ENCODE measurements around the gene LDLRAD3. TPM values are rescaled to one million over a fixed set of nuclear protein-coding genes. Genes with fewer than 3 reads are reported as not detected.

LDLRAD3 gene
- total and polyA plus RNA-seq, 4 donors = 2.3 to 19.6 (median 10.8) TPM

DNA sequence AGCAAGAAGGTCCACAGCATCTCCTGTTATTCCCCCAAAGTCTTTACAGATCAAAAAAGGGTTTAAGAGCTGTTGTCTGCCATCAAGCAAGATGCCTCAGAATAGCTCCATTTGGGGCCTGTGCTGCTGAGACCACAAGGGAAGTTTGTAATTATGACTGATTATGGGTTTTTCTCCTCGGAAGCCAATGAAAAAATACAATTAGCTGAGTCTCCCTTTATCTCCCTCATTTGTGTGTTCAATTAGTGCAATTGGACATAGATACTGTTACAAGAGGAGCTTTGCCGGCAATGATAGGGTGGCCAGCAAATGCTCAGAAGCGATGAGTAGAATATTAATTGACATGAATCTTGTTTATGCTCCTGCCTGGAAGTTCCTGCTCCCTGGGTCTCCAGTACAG lies 261.7 kb downstream of the LDLRAD3 start:
- H3K4me3 ChIP-seq (ENCODE audit: low read length in 2 of 2) = no peak overlapping the region
- no peaks in the 10 kb centered on the region for H3K27me3 ChIP-seq (ENCODE audit: control insufficient read depth in 1 of 2, insufficient read depth in 2 of 2, low read length in 1 of 2)
- ATAC-seq (ENCODE audit: low FRiP score) = no peak
- no peak for DNase-seq
- H3K9me3 ChIP-seq (ENCODE audit: control insufficient read depth, low read length) = no peaks in the 10 kb centered on the region
- 96 to 99% methylated on average over 3 of the region's 3 CpGs for WGBS, 2 donors
- no peaks in the 10 kb centered on the region for H3K4me1 ChIP-seq (ENCODE audit: control insufficient read depth in 1 of 2, insufficient read depth in 2 of 2, low read length in 2 of 2)
- H3K36me3 ChIP-seq (ENCODE audit: control insufficient read depth in 1 of 2, insufficient read depth in 2 of 2, low read length in 1 of 2) = no peaks in the 10 kb centered on the region
- no peak overlapping the region for H3K27ac ChIP-seq (ENCODE audit: low read depth in 1 of 2, low read length in 2 of 2)
- intact Hi-C loops (cut with DNase I) = no loop called here

DNA sequence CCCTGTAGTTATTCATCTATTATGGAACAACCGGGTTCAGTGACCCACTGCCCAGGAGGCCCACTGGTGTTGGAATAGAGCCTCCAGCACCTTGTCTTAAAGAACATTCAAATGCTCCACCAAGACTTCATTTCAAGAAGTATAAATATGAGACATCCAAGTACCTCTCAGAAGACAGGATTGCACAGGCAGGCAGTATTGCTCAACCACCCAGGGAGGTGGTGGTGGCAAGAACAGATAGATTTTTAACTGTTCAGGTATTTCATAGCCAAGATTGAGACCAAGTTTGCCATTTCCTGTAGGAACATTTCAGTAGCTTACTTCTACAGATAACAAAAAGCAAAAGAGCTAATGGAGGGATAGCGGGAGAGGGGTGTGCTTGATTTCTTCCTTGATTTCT lies 266.7 kb downstream of the LDLRAD3 start:
- Histone ChIP-seq H3K4me3 (ENCODE audit: low read length in 2 of 2) (no peak overlapping the region), H3K36me3 (ENCODE audit: control insufficient read depth in 1 of 2, insufficient read depth in 2 of 2, low read length in 1 of 2) (no peaks in the 10 kb centered on the region), H3K27ac (ENCODE audit: low read depth in 1 of 2, low read length in 2 of 2) (no peak overlapping the region), H3K27me3 (ENCODE audit: control insufficient read depth in 1 of 2, insufficient read depth in 2 of 2, low read length in 1 of 2) (no peaks in the 10 kb centered on the region), H3K9me3 (ENCODE audit: control insufficient read depth, low read length) (no peaks in the 10 kb centered on the region), H3K4me1 (ENCODE audit: control insufficient read depth in 1 of 2, insufficient read depth in 2 of 2, low read length in 2 of 2) (no peaks in the 10 kb centered on the region)
- 92 to 97% methylated on average over 2 of the region's 2 CpGs for WGBS, 2 donors
- ATAC-seq (ENCODE audit: low FRiP score) (no peak), DNase-seq (no peak)
- intact Hi-C loops (cut with DNase I) = no loop called here

DNA sequence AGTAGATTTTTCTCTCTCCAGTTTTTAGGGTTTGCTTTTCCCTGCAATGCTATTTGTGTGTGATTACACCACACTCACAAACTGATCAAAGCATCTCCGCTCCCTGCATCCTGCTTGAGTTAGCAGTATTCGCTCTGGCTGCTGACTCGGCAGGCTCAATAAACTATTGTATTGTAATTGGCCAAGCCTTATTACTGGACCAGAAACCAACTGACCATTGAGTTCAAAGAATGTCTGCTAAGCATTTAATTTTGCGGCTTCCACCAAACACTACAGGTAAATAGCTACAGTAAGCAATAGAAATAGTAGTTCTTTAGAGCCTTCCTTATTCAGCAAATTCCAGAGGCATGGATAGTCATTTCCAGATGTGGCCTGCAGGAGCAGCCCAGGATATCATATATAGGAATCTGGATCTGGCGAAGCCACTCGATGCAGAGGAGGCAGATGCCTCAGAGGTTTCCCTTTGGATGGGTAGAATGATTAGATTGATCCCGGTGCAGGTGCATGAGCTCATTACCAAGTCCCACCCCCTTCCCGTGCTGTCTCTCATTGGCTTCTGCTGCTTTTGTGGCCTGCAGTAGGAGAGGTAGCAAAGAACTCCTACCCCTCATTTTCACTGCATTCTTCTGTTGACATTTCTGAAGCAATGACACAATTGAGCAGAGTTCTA lies 268.0 kb downstream of the LDLRAD3 start:
- 89 to 92% methylated on average over 8 of the region's 8 CpGs for WGBS, 2 donors
- H3K36me3 ChIP-seq (ENCODE audit: control insufficient read depth in 1 of 2, insufficient read depth in 2 of 2, low read length in 1 of 2) = no peaks in the 10 kb centered on the region
- H3K27me3 ChIP-seq (ENCODE audit: control insufficient read depth in 1 of 2, insufficient read depth in 2 of 2, low read length in 1 of 2) = no peaks in the 10 kb centered on the region
- no peaks in the 10 kb centered on the region for H3K4me1 ChIP-seq (ENCODE audit: control insufficient read depth in 1 of 2, insufficient read depth in 2 of 2, low read length in 2 of 2)
- H3K27ac ChIP-seq (ENCODE audit: low read depth in 1 of 2, low read length in 2 of 2) = no peak overlapping the region
- no peaks in the 10 kb centered on the region for H3K9me3 ChIP-seq (ENCODE audit: control insufficient read depth, low read length)
- H3K4me3 ChIP-seq (ENCODE audit: low read length in 2 of 2) = no peak overlapping the region
- DNase-seq (no peak), ATAC-seq (ENCODE audit: low FRiP score) (no peak)
- intact Hi-C loops (cut with DNase I) = no loop called here

DNA sequence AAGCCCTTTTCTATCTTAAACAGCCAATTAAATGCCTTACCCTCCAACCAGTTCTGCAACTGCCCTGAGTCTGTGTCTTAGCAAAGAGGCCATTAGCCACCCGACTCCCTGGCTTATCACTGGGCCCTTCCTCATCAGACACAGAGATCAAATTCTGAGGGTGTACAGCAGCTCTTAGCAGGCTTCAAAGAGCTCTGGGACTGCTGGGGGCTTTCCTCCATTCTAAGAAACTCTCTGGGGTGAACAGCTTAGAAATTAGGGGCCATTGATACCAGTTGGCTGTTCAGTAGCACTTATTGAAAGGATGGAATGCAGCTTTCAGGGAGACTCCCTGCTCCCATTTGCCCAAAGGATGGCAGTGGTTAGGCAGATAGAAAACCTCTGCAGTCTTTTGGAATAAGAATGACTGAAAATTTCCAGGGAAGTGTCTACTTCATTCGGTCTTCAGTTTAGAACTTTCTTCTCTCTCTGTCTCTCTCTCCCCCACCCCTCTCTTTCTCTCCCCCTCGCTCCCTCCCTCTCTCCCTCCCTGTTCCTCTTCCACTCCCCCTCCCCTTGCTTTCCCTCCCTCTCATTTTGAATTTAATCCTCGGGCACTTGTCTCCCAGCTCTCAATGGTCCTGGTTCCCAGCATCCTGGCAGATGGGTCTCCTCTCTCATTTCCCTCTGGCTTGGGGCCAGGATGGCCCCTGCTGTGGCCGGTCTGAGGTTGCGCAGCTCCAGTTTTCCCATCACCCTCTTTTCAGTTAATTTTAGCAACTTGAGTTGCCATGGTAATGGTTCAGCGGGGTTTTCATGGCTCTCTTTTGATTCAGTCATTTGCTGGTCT lies 268.9 kb downstream of the LDLRAD3 start:
- 47 to 61% methylated on average over 7 of the region's 7 CpGs for WGBS, 2 donors
- ATAC-seq (ENCODE audit: low FRiP score) (no peak), DNase-seq (no peak)
- no peaks in the 10 kb centered on the region for H3K4me1 ChIP-seq (ENCODE audit: control insufficient read depth in 1 of 2, insufficient read depth in 2 of 2, low read length in 2 of 2)
- no peak overlapping the region for H3K27ac ChIP-seq (ENCODE audit: low read depth in 1 of 2, low read length in 2 of 2)
- H3K4me3 ChIP-seq (ENCODE audit: low read length in 2 of 2) = no peak overlapping the region
- no peaks in the 10 kb centered on the region for H3K9me3 ChIP-seq (ENCODE audit: control insufficient read depth, low read length)
- intact Hi-C loops (cut with DNase I) = no loop called here
- no peaks in the 10 kb centered on the region for H3K27me3 ChIP-seq (ENCODE audit: control insufficient read depth in 1 of 2, insufficient read depth in 2 of 2, low read length in 1 of 2)
- no peaks in the 10 kb centered on the region for H3K36me3 ChIP-seq (ENCODE audit: control insufficient read depth in 1 of 2, insufficient read depth in 2 of 2, low read length in 1 of 2)

DNA sequence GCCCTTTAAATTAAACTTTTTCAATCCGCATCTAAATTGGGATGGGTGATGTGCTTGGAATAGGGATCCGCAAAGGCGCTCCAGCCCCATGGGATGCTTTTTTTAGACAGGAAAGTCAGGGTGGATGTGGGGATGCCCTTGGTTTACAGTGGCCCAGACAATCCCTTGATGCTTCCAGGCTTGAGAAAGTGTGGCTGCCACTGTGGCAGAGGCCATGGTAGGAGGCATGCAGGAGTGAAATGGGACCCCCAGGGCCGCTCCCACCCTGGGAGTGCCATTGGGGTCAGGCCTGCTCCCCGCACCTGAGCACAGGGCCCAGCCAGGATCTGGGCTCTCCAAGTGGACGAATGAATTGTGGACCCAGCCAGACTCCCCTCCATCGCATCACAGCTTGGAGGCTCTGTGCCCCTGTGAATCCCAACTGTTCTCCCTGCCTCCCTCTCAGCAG lies 269.6 kb downstream of the LDLRAD3 start:
- no peak for ATAC-seq (ENCODE audit: low FRiP score)

DNA sequence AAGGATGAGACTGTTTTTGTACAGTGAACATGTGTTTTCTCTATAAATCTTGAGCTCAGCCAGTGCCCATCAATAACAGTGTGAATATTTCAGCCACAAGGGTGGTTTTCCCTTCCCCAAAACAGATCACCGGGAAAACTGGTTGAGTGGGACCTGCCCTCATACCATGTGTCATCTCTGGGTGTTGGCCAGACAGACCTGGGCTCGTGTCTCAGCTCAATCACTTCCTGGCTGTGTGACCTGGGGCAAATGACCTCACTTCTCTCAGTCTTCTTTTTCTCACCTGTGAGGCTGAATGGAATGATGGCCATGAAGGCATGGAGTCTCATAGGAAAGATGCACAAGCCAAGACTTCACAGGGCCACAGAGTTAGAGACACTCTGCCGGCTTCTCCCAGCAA lies 270.6 kb downstream of the LDLRAD3 start:
- intact Hi-C loops (cut with DNase I) = no loop called here
- no peak overlapping the region for H3K27ac ChIP-seq (ENCODE audit: low read depth in 1 of 2, low read length in 2 of 2)
- H3K27me3 ChIP-seq (ENCODE audit: control insufficient read depth in 1 of 2, insufficient read depth in 2 of 2, low read length in 1 of 2) = no peaks in the 10 kb centered on the region
- no peaks in the 10 kb centered on the region for H3K36me3 ChIP-seq (ENCODE audit: control insufficient read depth in 1 of 2, insufficient read depth in 2 of 2, low read length in 1 of 2)
- no peaks in the 10 kb centered on the region for H3K9me3 ChIP-seq (ENCODE audit: control insufficient read depth, low read length)
- no peak overlapping the region for H3K4me3 ChIP-seq (ENCODE audit: low read length in 2 of 2)
- H3K4me1 ChIP-seq (ENCODE audit: control insufficient read depth in 1 of 2, insufficient read depth in 2 of 2, low read length in 2 of 2) = no peaks in the 10 kb centered on the region
- no peak for ATAC-seq (ENCODE audit: low FRiP score)
- WGBS, 2 donors = 91 to 92% methylated on average over 3 of the region's 3 CpGs
- no peak for DNase-seq

More for the DNA sequence above, 269.6 kb downstream of the LDLRAD3 start:
- Histone ChIP-seq H3K27ac (ENCODE audit: low read depth in 1 of 2, low read length in 2 of 2) (no peak overlapping the region), H3K27me3 (ENCODE audit: control insufficient read depth in 1 of 2, insufficient read depth in 2 of 2, low read length in 1 of 2) (no peaks in the 10 kb centered on the region), H3K4me3 (ENCODE audit: low read length in 2 of 2) (no peak overlapping the region), H3K9me3 (ENCODE audit: control insufficient read depth, low read length) (no peaks in the 10 kb centered on the region), H3K4me1 (ENCODE audit: control insufficient read depth in 1 of 2, insufficient read depth in 2 of 2, low read length in 2 of 2) (no peaks in the 10 kb centered on the region), H3K36me3 (ENCODE audit: control insufficient read depth in 1 of 2, insufficient read depth in 2 of 2, low read length in 1 of 2) (no peaks in the 10 kb centered on the region)
- WGBS, 2 donors = 81 to 89% methylated on average over 7 of the region's 7 CpGs
- intact Hi-C loops (cut with DNase I) = no loop called here
- no peak for DNase-seq

DNA sequence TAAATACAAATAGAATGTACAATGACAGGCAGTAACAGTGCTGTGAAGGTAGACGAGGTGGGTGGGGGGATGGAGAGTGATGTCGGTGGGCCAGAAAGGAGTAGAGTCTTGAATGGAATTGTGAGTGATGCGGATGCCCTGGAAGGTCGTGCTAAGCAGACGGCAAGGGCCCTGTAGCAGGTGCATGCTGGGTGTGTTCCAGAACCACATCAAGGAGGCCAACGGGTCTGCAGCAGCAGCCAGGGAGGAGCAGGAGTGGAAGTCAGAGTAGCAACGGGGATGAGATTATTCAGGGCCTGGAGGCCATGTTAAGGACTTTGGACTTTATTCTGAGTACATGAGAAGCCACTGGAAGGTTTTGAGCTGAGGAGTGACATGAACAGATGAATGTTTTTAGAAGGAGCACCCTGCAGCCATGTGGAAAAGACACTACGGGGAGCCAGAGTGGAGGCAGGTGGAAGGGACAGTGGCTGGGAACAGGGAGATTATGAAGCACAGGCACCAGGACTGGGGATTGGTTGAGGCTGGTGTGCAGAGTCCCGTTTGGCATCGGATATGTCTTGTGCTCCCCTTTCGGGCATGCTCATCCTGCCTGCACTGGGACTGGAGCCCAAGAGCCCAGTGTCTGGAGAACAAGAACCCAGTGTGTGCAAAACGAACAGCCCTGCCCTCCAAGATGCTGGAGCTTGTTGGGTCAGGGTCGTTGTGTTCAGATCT lies 271.3 kb downstream of the LDLRAD3 start:
- Histone ChIP-seq H3K4me3 (ENCODE audit: low read length in 2 of 2) (no peak overlapping the region), H3K9me3 (ENCODE audit: control insufficient read depth, low read length) (no peaks in the 10 kb centered on the region), H3K27me3 (ENCODE audit: control insufficient read depth in 1 of 2, insufficient read depth in 2 of 2, low read length in 1 of 2) (no peaks in the 10 kb centered on the region), H3K27ac (ENCODE audit: low read depth in 1 of 2, low read length in 2 of 2) (no peak overlapping the region), H3K36me3 (ENCODE audit: control insufficient read depth in 1 of 2, insufficient read depth in 2 of 2, low read length in 1 of 2) (no peaks in the 10 kb centered on the region), H3K4me1 (ENCODE audit: control insufficient read depth in 1 of 2, insufficient read depth in 2 of 2, low read length in 2 of 2) (no peaks in the 10 kb centered on the region)
- 86 to 87% methylated on average over 13 of the region's 13 CpGs for WGBS, 2 donors
- DNase-seq = no peak
- ATAC-seq (ENCODE audit: low FRiP score) = no peak
- intact Hi-C loops (cut with DNase I) = no loop called here

DNA sequence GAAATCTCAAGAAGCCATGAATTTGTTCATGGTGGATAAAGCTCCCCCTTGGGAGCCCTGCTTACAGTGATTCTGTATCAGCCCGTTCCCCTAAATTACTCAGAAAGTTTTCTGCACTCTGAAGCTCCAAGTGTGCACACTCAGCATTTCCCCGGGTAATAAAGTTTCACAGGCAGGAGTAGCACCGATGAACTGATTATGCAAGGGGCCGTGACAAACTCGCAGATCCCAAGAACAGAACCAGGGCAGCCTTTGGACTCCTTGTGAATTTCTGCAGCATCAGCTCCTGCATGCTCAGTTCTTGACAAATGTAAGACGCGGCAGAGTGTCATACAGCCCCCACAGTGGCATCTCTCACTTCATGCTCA lies 271.8 kb downstream of the LDLRAD3 start:
- intact Hi-C loops (cut with DNase I) = no loop called here

More for the DNA sequence above, 271.8 kb downstream of the LDLRAD3 start:
- no peaks in the 10 kb centered on the region for H3K4me1 ChIP-seq (ENCODE audit: control insufficient read depth in 1 of 2, insufficient read depth in 2 of 2, low read length in 2 of 2)
- DNase-seq (no peak), ATAC-seq (ENCODE audit: low FRiP score) (no peak)
- H3K36me3 ChIP-seq (ENCODE audit: control insufficient read depth in 1 of 2, insufficient read depth in 2 of 2, low read length in 1 of 2) = no peaks in the 10 kb centered on the region
- H3K4me3 ChIP-seq (ENCODE audit: low read length in 2 of 2) = no peak overlapping the region
- H3K27ac ChIP-seq (ENCODE audit: low read depth in 1 of 2, low read length in 2 of 2) = no peak overlapping the region
- H3K9me3 ChIP-seq (ENCODE audit: control insufficient read depth, low read length) = no peaks in the 10 kb centered on the region
- 88 to 89% methylated on average over 7 of the region's 7 CpGs for WGBS, 2 donors
- H3K27me3 ChIP-seq (ENCODE audit: control insufficient read depth in 1 of 2, insufficient read depth in 2 of 2, low read length in 1 of 2) = no peaks in the 10 kb centered on the region
